ENCODE measurements around the gene KCNIP1.

DNA sequence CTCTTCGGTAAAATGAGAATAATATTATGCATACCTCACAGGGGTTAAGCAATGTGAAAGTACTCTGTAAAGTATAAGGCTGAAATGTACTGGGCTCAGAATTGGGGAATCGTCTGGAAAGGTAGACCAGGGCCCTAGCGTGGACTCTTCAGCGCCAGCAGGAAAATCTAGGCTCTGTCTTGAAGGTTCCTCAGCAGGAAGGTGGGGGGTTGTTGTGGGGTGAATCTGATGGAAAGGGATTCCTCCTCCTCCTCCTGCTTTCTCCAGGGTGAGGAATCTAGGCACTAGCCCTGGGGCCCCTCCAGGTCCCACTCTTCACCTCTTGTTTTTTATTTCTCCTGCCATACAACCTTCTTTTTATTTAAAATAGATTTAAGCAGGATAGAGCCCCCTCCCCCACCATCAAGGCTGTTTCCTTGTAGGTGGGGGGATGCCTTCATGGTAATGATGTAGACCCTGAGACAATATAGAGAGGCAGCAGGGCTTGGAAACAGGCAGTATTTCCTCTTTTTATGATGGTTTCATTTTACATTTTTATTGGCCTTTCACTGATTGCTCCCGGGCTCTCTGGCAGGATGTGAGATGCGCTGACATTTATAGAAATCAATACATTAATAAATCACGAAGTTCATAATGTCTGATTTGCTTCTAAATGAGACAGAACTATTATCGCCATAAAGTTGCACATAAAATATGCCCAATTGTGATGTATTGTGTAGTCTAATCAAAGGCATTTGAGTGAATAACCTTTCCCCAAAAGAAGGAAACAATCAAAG is 200.8 kb downstream of the KCNIP1 start:
- no peak for TF ChIP-seq EZH2 (IDR thresholded peaks at IDR 0.05)
- TF ChIP-seq, protein P1, sequence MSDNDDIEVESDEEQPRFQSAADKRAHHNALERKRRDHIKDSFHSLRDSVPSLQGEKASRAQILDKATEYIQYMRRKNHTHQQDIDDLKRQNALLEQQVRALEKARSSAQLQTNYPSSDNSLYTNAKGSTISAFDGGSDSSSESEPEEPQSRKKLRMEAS (IDR thresholded peaks at IDR 0.05): no peak
